GF-D8 (cell line): ENCODE data around the gene ZNHIT1.

ENCODE experiments used
- DNase-seq: peaks from one replicate; lab custom pipeline; 2025; lab: John Stamatoyannopoulos, UW

Gene ZNHIT1

GRCh38 chr7:101217388-101218235 lies at the start of gene ZNHIT1, which contains the start of gene PLOD3:
Gene ZNHIT1, plus strand, starts transcription at chr7:101218165. Its CDS starts 31 bp downstream, at chr7:101218196.
Gene PLOD3, minus strand, starts transcription at chr7:101217581. Its CDS starts 307 bp downstream, at chr7:101217274.
- peak; percentile 91 for DNase-seq

DNA sequence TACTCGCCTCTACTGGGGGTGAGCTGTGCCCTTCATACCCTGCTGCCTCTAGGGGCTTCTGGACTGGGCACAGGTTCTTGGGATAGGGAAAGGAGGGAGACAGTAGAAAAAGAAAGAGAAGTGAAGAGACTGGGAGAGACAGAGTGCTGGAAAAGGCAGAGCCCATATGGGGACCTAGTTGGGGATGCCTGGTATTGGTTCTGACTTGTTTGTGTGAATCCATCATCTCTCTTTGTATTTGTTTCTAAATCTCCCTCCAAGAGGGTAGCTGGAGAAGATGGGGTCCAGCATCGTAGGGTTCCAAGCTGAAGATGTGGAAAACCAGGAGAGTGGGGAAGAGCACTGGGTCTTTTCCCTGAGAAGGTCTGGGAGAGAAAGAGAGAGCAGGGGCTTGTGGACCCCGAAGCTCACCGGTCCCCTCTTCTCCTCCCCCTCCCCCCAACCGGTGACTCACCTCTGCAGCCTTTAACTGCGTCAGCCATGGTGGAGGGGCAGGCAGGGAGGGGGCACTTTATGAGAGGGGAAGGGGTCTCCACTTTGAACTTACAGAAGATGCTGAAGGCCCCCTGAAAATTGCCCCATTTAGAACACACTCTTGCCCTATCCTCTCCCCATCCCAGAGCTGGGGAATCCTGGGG lies 49.4 kb upstream of the ZNHIT1 start:
- DNase-seq: no peak

DNA sequence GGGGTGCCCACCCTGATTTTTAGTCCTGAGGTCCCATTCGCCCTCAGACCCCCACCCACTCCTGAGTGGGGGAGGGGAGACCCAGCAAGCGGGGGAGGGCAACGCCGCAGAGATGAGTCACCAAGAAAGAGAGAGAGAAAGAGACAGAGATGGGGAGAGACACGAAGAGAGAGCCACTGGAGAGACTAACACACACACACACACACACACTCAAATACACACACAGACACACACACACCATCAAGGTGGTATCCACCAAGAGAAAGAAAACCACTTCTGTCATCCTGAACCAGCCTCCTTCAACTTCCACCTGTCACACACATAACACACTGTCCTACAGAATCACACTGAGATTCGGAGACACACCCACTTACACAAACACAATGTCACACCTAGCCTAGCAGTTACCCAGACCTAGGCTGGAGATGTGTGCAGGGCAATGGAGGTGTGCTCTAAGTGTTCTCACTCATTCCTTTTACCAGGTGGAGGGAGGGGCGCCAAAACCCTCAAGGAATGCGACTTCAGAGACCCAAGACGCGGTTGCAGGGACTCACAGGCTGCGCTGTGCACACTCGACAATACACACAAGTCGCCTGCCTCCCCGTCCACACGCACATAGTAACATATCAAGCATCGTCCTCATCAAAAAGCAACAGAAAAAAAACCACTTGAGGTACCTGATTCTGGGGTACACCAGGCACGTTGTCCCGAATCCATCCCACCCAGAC lies 48.7 kb upstream of the ZNHIT1 start:
- DNase-seq: no peak

DNA sequence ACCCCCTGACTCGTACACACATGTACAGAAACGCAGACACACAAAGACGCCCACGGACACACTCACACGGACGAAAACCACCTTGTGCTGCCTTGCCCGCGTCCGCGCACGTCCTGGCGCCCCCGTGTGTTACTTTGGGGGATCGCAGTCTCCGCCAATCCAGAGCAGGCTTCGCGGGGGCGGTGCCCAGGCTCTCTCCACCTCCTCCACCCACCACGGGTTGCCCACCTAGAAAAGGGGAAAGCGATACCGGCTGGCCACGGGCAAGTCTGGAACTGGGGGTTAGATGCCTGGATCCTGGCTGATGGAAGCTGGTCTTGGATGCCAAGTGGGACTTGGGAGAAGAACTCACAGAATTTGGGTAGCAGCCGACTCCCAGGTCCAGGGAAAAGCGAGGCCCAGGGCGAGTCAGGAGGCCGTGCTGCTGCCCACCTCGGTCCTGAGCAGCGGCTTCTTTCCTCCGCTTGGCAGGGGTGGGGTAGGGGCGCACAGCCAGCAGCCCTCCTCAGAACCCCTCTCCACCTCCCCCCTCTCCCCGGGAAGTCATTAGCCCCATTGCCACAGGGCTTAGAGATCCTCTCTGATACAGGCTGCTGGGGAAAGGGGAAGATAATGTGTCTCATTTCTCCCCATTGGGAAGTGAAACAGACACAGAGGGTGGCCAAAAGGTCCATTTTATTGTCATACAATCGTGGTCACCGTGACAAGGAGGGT lies 48.0 kb upstream of the ZNHIT1 start:
- DNase-seq: no peak

- DNase-seq: no peak
These were observed 47.1 kb upstream of the ZNHIT1 start for GRCh38 chr7:101170617-101171441.

- DNase-seq: no peak
These were observed 46.5 kb upstream of the ZNHIT1 start for GRCh38 chr7:101171442-101171837.

GRCh38 chr7:101172005-101172853 lies 45.7 kb upstream of the ZNHIT1 start:
- no peak for DNase-seq

DNA sequence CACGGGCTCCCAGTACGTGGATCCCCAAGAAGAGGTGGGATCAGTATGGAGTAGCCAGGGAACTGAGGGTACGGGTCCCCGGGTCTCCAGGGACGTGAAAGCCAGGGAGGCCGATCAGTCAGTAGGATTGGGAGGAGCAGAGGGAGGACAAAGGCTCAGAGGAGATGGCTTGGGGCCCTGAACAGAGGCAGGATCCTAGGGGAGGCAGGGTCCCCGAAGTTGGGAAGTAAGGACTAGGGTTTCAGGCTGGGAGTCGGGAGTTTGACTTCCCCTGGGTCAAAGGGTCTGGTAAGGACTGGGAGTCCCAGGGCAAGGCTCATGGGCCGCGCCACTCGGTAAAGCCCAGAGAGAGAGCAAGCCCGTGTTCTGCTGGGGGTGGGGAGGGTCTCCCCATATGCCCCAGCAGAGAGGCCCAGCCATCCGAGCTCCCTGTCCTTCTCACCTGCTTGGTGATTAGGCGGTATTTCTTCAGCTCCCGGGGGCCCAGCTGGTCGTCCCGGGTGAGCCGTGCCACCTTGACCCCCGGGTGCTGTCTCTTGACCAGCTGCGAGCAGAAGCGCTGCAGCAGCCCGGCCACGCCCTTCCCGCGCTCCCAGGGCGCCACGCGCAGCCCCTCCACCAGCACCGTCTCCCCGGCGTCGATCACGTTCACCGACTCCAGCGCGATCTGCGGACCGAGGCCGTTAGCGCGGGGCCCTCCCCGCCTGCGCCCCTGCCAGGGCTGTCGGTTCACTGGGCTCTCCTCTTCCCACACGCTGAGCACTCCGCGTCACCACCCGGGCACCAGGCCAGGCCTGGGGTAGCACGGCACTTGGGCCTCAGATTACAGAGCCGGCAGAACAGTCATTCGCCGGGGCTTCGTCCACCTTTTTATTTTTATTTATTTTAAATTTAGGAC lies 44.9 kb upstream of the ZNHIT1 start:
- no peak for DNase-seq

DNA sequence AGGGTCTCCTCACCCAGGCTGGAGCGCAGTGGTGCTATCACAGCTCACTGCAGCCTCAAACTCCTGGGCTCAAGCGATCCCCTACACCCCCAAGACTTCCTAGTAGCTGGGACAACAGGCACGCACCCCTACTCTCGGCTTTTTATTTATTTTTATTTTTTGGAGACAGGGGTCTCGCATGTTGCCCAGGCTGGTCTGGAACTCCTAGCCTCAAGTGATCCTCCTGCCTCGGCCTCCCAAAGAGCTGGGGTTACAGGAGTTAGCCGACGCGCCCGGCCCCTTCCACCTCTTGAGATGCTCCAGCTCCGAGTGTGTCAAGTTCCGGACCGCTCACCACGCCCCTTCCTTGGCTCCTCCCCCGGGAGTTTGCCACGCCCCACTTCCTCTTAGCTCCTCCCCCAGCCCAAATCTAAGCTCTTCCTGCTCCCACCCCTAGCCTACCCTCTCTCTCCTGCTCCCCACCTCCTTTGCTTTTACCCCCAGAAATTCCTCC lies 44.2 kb upstream of the ZNHIT1 start:
- no peak for DNase-seq

DNA sequence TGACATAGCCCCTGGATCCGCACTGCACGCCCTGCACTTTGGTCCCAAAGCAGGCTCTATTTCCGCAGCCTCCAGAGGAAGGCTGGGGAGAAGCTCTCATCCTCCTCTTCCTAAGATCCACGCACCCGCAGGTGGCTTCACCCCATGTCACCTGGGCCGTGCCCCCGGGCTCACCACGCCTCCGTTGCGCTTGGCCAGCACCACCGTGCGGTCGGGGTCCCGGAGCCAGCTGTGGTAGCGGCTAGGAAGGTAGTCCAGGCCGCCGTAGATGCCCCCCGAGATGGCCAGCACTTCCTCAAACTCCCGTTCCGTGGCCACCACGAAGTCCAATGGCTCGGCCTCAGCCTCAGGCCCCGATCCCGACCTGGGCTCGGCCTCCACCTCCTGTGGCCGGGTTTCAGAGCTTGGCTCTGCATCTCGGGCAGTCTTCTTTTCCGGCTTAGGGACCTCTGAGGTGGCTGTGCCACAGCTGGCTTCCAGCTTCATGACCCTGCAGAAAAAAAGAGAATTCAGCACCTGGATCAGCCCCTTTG lies 43.6 kb upstream of the ZNHIT1 start:
- no peak for DNase-seq

- DNase-seq: no peak
These were observed 42.3 kb upstream of the ZNHIT1 start for GRCh38 chr7:101175664-101176063.

- DNase-seq: no peak
These were observed 40.3 kb upstream of the ZNHIT1 start for GRCh38 chr7:101177644-101178043.

GRCh38 chr7:101179117-101179516 lies 38.8 kb upstream of the ZNHIT1 start:
- no peak for DNase-seq

- no peak for DNase-seq
These were observed 38.3 kb upstream of the ZNHIT1 start for GRCh38 chr7:101179713-101180112.

DNA sequence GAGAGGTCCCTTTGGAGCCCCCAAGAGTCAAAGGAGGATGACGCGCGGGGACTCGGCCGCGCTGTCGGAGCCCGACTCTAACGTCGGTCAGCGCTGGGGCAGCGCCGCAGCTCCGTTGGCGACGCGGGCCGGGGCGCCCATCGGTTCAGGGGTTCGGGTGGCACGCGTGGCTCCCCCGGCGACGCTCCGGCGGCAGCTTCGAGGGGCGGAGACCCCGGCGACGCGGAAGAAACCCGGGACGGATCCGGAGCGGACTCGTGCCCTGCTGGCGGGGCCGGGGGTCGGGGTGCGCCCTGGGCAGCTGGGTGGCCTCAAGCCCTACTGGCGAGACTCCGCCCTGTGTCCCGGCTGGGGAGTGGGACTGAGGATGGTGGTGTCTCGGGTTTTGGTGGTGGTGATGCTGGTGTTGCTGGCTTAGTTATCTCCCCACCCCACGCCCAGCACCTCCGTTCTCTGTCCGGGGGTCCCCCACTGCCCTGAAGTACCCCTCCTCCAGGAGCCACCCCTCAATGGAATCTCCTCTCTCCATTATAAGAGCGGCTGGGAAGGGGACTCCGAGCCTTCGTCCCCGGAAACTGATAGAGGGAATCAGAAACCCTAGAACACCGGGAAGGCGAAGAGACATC lies 37.7 kb upstream of the ZNHIT1 start, which contains the start of gene NAT16:
Gene NAT16, minus strand, starts transcription at position 164 of the 626 bp plus-strand sequence. CDS start 5,486 bp downstream, outside the sequence.
- no peak for DNase-seq

DNA sequence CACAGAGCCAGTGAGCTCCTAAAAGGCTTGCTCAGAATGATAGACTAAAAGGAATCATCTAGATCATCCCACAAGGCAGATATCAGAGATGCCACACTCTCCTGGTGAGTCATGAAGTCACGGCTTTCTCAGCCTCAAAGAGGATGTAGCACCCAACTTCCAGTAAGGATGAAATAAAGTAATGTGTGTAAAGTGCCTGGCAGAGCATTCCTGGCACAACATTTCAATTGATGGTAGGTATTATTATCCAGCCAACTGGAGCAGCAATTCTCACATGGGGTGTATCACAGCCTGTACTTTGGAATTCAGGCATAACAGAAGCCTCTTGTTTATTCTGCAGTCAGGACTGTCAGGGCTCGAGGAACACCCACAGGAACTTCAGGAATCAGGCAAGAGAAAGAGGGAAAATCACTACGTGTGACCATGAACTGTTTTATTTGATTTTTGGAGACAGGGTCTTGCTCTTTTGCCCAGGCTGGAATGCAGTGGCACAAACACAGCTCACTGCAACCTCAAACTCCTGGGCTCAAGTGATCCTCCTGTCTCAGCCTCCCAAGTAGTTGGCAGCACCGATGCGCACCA lies 32.6 kb upstream of the ZNHIT1 start:
- DNase-seq: no peak

DNA sequence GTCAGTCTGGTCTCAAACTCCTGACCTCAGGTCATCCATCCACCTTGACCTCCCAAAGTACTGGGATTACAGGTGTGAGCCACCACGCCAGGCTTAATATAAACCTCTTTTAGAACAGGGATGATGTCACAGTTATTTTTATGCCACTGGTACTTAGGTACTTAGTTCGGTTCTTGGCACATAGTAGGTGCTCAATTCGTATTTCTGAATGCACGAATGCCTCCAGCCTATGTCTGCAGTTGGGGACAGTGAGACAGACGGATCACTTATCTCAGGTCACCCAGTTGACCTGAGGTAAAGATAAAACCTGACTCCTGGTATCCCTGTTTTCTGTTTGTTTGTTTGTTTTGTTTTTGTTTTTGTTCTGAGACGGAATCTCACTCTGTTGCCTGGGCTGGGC lies 31.8 kb upstream of the ZNHIT1 start:
- DNase-seq: no peak
